HepG2 (cell line): ENCODE measurements around the gene CLPSL2. TPM values are rescaled to one million over a fixed set of nuclear protein-coding genes. Genes with fewer than 3 reads are reported as not detected.

ENCODE experiments used
- AHDC1 ChIP-seq: sonication (generic); formaldehyde crosslinking; IDR thresholded peaks from 2 replicates; pipeline ENCODE4 v1.5.1; 2020; ENCODE audit warnings: mild to moderate bottlenecking, missing genetic modification reagents, borderline replicate concordance
- CEBPG ChIP-seq: IDR thresholded peaks from 2 replicates; pipeline ENCODE4 v1.6.1; 2016
- MED8 ChIP-seq: sonication (generic); formaldehyde crosslinking; IDR thresholded peaks from 2 replicates; pipeline ENCODE4 v1.8.1; 2023; ENCODE audit warnings: mild to moderate bottlenecking, missing genetic modification reagents; ENCODE audit not compliant: insufficient replicate concordance
- MEIS1 ChIP-seq: sonication (generic); formaldehyde crosslinking; IDR thresholded peaks from 2 replicates; pipeline ENCODE4 v1.9.0; 2021; ENCODE audit warnings: mild to moderate bottlenecking, missing genetic modification reagents, moderate library complexity, borderline replicate concordance
- SOX6 ChIP-seq, 2 experiments: fragments of 450-650 bp in 1 of 2; sonication (generic) in 1 of 2; formaldehyde crosslinking in 1 of 2; IDR thresholded peaks; 2 replicates each; pipeline versions ENCODE4 v1.4.0 to v1.6.1; 2017 to 2020; ENCODE audit warnings: antibody characterized with exemption in 1 of 2, mild to moderate bottlenecking in 1 of 2, missing genetic modification reagents in 1 of 2
- TERF1 ChIP-seq: sonication (generic); formaldehyde crosslinking; IDR thresholded peaks from 2 replicates; pipeline ENCODE4 v1.8.0; 2022; ENCODE audit warnings: mild to moderate bottlenecking, missing genetic modification reagents, moderate library complexity
- TMF1 ChIP-seq: sonication (generic); formaldehyde crosslinking; IDR thresholded peaks from 2 replicates; pipeline ENCODE4 v1.8.1; 2022; ENCODE audit warnings: low read depth, missing genetic modification reagents
- ZFP36L1 ChIP-seq: sonication (generic); formaldehyde crosslinking; IDR thresholded peaks from 2 replicates; pipeline ENCODE4 v1.8.0; 2022; ENCODE audit warnings: mild to moderate bottlenecking, missing genetic modification reagents, moderate library complexity
- ZNF567 ChIP-seq: sonication (generic); formaldehyde crosslinking; IDR thresholded peaks from 2 replicates; pipeline ENCODE4 v1.8.1; 2023; ENCODE audit warnings: mild to moderate bottlenecking, missing genetic modification reagents, borderline replicate concordance
- ZNF703 ChIP-seq: sonication (generic); formaldehyde crosslinking; IDR thresholded peaks from 2 replicates; pipeline ENCODE4 v1.5.1; 2020; ENCODE audit warnings: missing genetic modification reagents, mild to moderate bottlenecking, moderate library complexity, borderline replicate concordance
- polyA plus RNA-seq, 8 experiments: library from polyadenylated mRNA; depleted of rRNA in 3 of 8; stranded (reverse) in 7 of 8; unstranded in 1 of 8; fragments of >200 nt; fragmentation: Illumina TruSeq in 4 of 8; extraction: Trizol in 4 of 8; gene quantifications; 2 replicates each; pipeline versions ENCODE4 v1.2.1 to v1.2.3, GENCODE V29; 2011 to 2016; ENCODE audit warnings: low read depth in 4 of 8, missing spikeins in 1 of 8, mixed read lengths in 1 of 8; ENCODE audit not compliant: insufficient read depth in 1 of 8
- total RNA-seq, 5 experiments: library from RNA; depleted of rRNA; stranded (reverse); fragments of >200 nt; fragmentation: Illumina TruSeq; extraction: Trizol; gene quantifications; 2 replicates each; pipeline ENCODE4 v1.2.3, GENCODE V29; 2016; ENCODE audit warnings: low read depth in 1 of 5
- TF ChIP-seq, protein P1 (sequence below): sonication (generic); formaldehyde crosslinking; IDR thresholded peaks from 2 replicates; pipeline ENCODE4 v1.8.1; 2022; ENCODE audit warnings: low read depth, mild to moderate bottlenecking, missing genetic modification reagents
- TF ChIP-seq, protein P2 (sequence below): sonication (generic); formaldehyde crosslinking; IDR thresholded peaks from 2 replicates; pipeline ENCODE4 v1.5.0; 2020; ENCODE audit warnings: mild to moderate bottlenecking, missing genetic modification reagents
- TF ChIP-seq, protein P3 (sequence below): sonication (generic); formaldehyde crosslinking; IDR thresholded peaks from 2 replicates; pipeline ENCODE4 v1.4.0; 2020; ENCODE audit warnings: missing genetic modification reagents

CLPSL2 gene
- total and polyA plus RNA-seq, 2 of the 13 experiments (the other 11 are each of a cell fraction or from before 2014, with no cell fraction given) = not detected

GRCh38 chr6:35804996-35805736 is 28.8 kb downstream of the CLPSL2 start, which contains the start of gene LHFPL5 (continued):
- TF ChIP-seq, protein P1, sequence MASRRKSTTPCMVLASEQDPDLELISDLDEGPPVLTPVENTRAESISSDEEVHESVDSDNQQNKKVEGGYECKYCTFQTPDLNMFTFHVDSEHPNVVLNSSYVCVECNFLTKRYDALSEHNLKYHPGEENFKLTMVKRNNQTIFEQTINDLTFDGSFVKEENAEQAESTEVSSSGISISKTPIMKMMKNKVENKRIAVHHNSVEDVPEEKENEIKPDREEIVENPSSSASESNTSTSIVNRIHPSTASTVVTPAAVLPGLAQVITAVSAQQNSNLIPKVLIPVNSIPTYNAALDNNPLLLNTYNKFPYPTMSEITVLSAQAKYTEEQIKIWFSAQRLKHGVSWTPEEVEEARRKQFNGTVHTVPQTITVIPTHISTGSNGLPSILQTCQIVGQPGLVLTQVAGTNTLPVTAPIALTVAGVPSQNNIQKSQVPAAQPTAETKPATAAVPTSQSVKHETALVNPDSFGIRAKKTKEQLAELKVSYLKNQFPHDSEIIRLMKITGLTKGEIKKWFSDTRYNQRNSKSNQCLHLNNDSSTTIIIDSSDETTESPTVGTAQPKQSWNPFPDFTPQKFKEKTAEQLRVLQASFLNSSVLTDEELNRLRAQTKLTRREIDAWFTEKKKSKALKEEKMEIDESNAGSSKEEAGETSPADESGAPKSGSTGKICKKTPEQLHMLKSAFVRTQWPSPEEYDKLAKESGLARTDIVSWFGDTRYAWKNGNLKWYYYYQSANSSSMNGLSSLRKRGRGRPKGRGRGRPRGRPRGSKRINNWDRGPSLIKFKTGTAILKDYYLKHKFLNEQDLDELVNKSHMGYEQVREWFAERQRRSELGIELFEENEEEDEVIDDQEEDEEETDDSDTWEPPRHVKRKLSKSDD (CRISPR knock-in tag) = peak; percentile 87
- no peak for TF ChIP-seq ZNF703 (CRISPR knock-in tag)
- peak; percentile 100 for TF ChIP-seq TMF1 (CRISPR knock-in tag)
- TF ChIP-seq, protein P2, sequence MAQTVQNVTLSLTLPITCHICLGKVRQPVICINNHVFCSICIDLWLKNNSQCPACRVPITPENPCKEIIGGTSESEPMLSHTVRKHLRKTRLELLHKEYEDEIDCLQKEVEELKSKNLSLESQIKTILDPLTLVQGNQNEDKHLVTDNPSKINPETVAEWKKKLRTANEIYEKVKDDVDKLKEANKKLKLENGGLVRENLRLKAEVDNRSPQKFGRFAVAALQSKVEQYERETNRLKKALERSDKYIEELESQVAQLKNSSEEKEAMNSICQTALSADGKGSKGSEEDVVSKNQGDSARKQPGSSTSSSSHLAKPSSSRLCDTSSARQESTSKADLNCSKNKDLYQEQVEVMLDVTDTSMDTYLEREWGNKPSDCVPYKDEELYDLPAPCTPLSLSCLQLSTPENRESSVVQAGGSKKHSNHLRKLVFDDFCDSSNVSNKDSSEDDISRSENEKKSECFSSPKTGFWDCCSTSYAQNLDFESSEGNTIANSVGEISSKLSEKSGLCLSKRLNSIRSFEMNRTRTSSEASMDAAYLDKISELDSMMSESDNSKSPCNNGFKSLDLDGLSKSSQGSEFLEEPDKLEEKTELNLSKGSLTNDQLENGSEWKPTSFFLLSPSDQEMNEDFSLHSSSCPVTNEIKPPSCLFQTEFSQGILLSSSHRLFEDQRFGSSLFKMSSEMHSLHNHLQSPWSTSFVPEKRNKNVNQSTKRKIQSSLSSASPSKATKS (CRISPR knock-in tag) = no peak; the same call in 1 of the 2 replicates
- TF ChIP-seq MEIS1 (CRISPR knock-in tag) = peak; percentile 42; the same call in 1 of the 2 replicates
- peak; percentile 96 for TF ChIP-seq ZFP36L1 (CRISPR knock-in tag)
- TF ChIP-seq AHDC1 = peak; percentile 78; the same call in 1 of the 2 replicates
- no peak for TF ChIP-seq SOX6 (IDR thresholded peaks at IDR 0.05)
- TF ChIP-seq SOX6 (CRISPR knock-in tag; IDR thresholded peaks at IDR 0.05) = peak; percentile 68
- no peak for TF ChIP-seq MED8 (CRISPR knock-in tag)
- peak; percentile 92; the same call in 1 of the 2 replicates for TF ChIP-seq TERF1
- TF ChIP-seq CEBPG (CRISPR knock-in tag) = peak; percentile 60
- peak; percentile 45; the same call in 1 of the 2 replicates for TF ChIP-seq ZNF567
- TF ChIP-seq, protein P3, sequence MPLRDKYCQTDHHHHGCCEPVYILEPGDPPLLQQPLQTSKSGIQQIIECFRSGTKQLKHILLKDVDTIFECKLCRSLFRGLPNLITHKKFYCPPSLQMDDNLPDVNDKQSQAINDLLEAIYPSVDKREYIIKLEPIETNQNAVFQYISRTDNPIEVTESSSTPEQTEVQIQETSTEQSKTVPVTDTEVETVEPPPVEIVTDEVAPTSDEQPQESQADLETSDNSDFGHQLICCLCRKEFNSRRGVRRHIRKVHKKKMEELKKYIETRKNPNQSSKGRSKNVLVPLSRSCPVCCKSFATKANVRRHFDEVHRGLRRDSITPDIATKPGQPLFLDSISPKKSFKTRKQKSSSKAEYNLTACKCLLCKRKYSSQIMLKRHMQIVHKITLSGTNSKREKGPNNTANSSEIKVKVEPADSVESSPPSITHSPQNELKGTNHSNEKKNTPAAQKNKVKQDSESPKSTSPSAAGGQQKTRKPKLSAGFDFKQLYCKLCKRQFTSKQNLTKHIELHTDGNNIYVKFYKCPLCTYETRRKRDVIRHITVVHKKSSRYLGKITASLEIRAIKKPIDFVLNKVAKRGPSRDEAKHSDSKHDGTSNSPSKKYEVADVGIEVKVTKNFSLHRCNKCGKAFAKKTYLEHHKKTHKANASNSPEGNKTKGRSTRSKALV (CRISPR knock-in tag) = peak; percentile 93
